Measurements from ENCODE around the gene CACNA2D2. TPM values are rescaled to one million over a fixed set of nuclear protein-coding genes. Genes with fewer than 3 reads are reported as not detected.

CACNA2D2 gene
- total RNA-seq, 1 experiment from 2014 or later = 22.0 TPM

DNA sequence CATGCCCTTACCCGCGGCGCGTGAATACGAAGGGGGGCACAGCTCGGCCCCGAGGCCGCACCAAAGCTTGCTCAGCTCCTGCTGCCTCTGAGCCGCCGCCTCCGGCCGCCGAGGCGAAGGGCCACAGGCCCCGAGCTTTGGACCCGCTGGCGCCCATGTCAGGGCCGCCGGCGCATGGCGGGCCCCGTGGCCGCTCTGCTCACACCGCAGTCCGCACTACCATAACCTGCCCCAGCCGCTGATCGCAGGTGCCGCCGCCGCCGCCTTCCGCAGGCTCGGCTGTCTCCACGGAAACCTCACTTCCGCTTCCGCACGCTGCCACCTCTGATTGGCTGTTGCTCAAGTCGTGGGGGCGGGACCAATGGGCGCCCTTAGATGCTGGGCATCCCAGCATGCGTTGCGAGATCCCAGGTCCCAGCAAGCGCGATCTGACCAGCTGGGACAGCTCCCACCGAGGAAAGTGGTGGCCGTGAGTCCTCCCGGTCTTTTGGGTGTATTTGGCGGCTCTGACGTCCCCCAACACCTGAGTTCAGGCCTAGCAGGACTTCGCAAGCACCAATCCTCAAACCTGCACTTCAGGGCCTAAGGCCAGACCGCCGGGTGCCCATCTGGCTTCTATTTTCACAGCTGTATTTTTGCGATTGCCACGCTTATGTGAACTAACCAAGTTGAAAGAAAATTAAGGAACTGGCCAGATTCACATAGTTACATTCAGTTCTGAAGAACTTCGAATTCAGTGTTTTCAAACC is 175.3 kb downstream of the CACNA2D2 start, which contains the start of gene TUSC2 (continued):
- no peak for TF ChIP-seq AFF4 (CRISPR knock-in tag; IDR thresholded peaks at IDR 0.05; ENCODE audit: borderline replicate concordance)
- no peak for TF ChIP-seq CTCF (IDR thresholded peaks at IDR 0.05)
- 0 out of 2 replicates have a peak, but pooled peaks have one; percentile 50 for TF ChIP-seq ZNF232 (CRISPR knock-in tag; IDR thresholded peaks at IDR 0.05)
- TF ChIP-seq SOX15 (CRISPR knock-in tag; IDR thresholded peaks at IDR 0.05) = no peak
- TF ChIP-seq, protein P1, sequence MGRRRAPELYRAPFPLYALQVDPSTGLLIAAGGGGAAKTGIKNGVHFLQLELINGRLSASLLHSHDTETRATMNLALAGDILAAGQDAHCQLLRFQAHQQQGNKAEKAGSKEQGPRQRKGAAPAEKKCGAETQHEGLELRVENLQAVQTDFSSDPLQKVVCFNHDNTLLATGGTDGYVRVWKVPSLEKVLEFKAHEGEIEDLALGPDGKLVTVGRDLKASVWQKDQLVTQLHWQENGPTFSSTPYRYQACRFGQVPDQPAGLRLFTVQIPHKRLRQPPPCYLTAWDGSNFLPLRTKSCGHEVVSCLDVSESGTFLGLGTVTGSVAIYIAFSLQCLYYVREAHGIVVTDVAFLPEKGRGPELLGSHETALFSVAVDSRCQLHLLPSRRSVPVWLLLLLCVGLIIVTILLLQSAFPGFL (CRISPR knock-in tag; IDR thresholded peaks at IDR 0.05; ENCODE audit: borderline replicate concordance) = no peak
- TF ChIP-seq, protein P2, sequence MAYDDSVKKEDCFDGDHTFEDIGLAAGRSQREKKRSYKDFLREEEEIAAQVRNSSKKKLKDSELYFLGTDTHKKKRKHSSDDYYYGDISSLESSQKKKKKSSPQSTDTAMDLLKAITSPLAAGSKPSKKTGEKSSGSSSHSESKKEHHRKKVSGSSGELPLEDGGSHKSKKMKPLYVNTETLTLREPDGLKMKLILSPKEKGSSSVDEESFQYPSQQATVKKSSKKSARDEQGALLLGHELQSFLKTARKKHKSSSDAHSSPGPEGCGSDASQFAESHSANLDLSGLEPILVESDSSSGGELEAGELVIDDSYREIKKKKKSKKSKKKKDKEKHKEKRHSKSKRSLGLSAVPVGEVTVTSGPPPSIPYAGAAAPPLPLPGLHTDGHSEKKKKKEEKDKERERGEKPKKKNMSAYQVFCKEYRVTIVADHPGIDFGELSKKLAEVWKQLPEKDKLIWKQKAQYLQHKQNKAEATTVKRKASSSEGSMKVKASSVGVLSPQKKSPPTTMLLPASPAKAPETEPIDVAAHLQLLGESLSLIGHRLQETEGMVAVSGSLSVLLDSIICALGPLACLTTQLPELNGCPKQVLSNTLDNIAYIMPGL (CRISPR knock-in tag; IDR thresholded peaks at IDR 0.05) = no peak; the same call in 1 of the 2 replicates
- no peak for TF ChIP-seq ATF6 (CRISPR knock-in tag; IDR thresholded peaks at IDR 0.05)
- no peak for TF ChIP-seq ATF3 (CRISPR knock-in tag; conservative IDR thresholded peaks at IDR 0.05)
- peak; percentile 97 for TF ChIP-seq NFYB (CRISPR knock-in tag; conservative IDR thresholded peaks at IDR 0.05; ENCODE audit: low read depth)
- no peak for TF ChIP-seq FOXJ3 (CRISPR knock-in tag; IDR thresholded peaks at IDR 0.05; ENCODE audit: borderline replicate concordance)
- TF ChIP-seq, protein P3, sequence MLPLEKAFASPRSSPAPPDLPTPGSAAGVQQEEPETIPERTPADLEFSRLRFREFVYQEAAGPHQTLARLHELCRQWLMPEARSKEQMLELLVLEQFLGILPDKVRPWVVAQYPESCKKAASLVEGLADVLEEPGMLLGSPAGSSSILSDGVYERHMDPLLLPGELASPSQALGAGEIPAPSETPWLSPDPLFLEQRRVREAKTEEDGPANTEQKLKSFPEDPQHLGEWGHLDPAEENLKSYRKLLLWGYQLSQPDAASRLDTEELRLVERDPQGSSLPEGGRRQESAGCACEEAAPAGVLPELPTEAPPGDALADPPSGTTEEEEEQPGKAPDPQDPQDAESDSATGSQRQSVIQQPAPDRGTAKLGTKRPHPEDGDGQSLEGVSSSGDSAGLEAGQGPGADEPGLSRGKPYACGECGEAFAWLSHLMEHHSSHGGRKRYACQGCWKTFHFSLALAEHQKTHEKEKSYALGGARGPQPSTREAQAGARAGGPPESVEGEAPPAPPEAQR (CRISPR knock-in tag; IDR thresholded peaks at IDR 0.05) = no peak
- no peak for TF ChIP-seq NFE2L1 (CRISPR knock-in tag; IDR thresholded peaks at IDR 0.05)
- 0 out of 2 replicates have a peak, but pooled peaks have one; percentile 13 for TF ChIP-seq ZNF416 (CRISPR knock-in tag; IDR thresholded peaks at IDR 0.05)
- peak; percentile 72 for TF ChIP-seq FOXK1 (CRISPR knock-in tag; IDR thresholded peaks at IDR 0.05)
- TF ChIP-seq, protein P4, sequence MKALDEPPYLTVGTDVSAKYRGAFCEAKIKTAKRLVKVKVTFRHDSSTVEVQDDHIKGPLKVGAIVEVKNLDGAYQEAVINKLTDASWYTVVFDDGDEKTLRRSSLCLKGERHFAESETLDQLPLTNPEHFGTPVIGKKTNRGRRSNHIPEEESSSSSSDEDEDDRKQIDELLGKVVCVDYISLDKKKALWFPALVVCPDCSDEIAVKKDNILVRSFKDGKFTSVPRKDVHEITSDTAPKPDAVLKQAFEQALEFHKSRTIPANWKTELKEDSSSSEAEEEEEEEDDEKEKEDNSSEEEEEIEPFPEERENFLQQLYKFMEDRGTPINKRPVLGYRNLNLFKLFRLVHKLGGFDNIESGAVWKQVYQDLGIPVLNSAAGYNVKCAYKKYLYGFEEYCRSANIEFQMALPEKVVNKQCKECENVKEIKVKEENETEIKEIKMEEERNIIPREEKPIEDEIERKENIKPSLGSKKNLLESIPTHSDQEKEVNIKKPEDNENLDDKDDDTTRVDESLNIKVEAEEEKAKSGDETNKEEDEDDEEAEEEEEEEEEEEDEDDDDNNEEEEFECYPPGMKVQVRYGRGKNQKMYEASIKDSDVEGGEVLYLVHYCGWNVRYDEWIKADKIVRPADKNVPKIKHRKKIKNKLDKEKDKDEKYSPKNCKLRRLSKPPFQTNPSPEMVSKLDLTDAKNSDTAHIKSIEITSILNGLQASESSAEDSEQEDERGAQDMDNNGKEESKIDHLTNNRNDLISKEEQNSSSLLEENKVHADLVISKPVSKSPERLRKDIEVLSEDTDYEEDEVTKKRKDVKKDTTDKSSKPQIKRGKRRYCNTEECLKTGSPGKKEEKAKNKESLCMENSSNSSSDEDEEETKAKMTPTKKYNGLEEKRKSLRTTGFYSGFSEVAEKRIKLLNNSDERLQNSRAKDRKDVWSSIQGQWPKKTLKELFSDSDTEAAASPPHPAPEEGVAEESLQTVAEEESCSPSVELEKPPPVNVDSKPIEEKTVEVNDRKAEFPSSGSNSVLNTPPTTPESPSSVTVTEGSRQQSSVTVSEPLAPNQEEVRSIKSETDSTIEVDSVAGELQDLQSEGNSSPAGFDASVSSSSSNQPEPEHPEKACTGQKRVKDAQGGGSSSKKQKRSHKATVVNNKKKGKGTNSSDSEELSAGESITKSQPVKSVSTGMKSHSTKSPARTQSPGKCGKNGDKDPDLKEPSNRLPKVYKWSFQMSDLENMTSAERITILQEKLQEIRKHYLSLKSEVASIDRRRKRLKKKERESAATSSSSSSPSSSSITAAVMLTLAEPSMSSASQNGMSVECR (CRISPR knock-in tag; IDR thresholded peaks at IDR 0.05; ENCODE audit: borderline replicate concordance) = no peak
- peak; percentile 44; the same call in 1 of the 2 replicates for TF ChIP-seq ETV6 (CRISPR knock-in tag; IDR thresholded peaks at IDR 0.05)
- TF ChIP-seq, protein P5, sequence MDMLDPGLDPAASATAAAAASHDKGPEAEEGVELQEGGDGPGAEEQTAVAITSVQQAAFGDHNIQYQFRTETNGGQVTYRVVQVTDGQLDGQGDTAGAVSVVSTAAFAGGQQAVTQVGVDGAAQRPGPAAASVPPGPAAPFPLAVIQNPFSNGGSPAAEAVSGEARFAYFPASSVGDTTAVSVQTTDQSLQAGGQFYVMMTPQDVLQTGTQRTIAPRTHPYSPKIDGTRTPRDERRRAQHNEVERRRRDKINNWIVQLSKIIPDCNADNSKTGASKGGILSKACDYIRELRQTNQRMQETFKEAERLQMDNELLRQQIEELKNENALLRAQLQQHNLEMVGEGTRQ (CRISPR knock-in tag; IDR thresholded peaks at IDR 0.05) = no peak
- peak; percentile 89; the same call in 1 of the 2 replicates for TF ChIP-seq CREM (CRISPR knock-in tag; IDR thresholded peaks at IDR 0.05)
- no peak for TF ChIP-seq ATF1 (CRISPR knock-in tag; IDR thresholded peaks at IDR 0.05)
- TF ChIP-seq ZNF138 (CRISPR knock-in tag; conservative IDR thresholded peaks at IDR 0.05) = peak; percentile 78; the same call in 1 of the 2 replicates
